GM03348 (cell line): ENCODE measurements around the gene CACNA1A.
"Not testable (repeated sequence)": the region's sequence is repeated elsewhere in the genome, so short reads cannot be mapped to it uniquely, and the experiment has no call there.

Experiments
- DNase-seq: peaks from one replicate; pipeline ENCODE4 v3.0.0; 2012; ENCODE audit warnings: low spot score

The CACNA1A gene

GRCh38 chr19:13427273-13428051 lies 78.8 kb downstream of the CACNA1A start:
- no peak for DNase-seq

- DNase-seq = not testable (repeated sequence)
Measured at GRCh38 chr19:13425875-13426274, 80.4 kb downstream of the CACNA1A start.

DNA sequence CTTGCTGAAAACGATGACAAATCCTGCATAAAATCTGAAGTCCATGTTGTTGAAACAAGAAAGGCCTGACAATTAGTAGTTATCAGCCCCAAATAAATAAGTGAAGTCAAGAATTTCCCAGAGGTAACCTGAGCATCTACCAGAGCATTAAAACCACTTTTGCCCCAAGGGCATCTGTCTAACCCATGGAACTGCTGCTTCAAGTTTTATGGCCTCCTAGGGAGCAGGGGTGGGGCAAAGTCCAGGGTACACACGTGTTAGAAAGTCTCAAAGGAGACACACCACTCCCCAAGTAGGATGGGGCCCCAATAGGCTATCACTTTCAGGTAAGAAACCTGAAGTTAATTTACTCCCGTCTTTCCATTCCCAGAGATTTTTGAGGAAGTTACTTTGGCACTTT lies 81.1 kb downstream of the CACNA1A start:
- DNase-seq = no peak

DNA sequence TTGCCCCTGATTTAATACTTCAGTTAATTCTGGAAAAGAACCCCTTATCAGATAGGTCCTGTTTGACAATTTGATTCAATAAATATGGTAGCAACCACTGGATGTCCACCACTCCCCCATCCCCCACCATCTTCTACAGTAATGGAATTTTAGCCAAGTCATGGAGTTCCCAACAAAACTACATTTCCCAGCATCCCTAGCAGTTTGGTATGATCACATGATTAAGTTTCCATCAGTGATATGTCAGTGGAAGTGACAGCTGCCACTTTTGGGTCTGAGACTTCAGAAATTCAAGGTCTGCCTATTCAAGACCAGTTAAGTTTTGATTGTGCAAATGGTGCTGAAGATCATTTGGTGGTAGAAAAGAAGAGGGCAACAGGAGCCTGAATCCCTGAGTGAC lies 85.5 kb downstream of the CACNA1A start:
- DNase-seq = no peak

DNA sequence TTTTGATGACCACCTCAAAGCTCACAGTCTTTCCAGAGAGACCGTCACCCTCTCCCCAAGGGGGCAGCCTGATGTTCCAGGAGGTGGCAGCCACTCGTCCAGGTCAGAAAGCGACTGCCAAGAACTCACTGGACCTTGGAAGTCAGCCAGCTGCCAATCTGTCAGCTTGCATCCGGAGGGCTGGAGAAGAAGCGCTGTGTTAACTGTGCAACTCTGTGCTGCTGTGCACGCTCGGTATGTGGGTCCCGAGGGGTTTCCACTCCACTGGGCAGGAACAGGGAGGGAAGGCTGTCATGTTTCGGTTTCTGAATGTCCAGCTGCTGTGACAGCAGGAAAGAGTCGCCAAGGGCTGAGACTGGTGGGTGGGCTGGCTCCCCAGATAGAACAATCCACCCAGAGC lies 89.2 kb downstream of the CACNA1A start:
- DNase-seq = no peak

GRCh38 chr19:13411899-13412298 lies 94.4 kb downstream of the CACNA1A start:
- no peak for DNase-seq

DNA sequence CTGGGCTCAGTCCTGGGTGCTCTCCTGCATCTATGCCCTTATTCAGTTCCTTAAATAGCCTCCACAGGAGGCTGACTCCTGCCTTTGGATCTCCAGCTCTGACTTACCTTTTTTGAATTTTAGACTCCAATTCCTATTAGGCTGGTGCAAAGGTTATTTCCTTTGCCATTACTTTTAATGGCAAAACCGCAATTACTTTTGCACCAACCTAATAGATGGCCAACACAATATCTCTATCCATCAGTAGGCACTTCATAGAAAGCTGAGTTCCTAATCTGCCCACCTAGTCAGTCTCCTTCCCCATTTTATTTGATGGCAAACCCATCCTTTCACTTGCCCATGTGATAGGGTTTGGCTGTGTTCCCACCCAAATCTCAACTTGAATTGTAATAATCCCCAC lies 95.3 kb downstream of the CACNA1A start:
- no peak for DNase-seq

- DNase-seq = no peak
Measured at GRCh38 chr19:13408889-13409518, 97.3 kb downstream of the CACNA1A start.

- DNase-seq = no peak
Measured at GRCh38 chr19:13404236-13404635, 102.0 kb downstream of the CACNA1A start.

GRCh38 chr19:13401388-13401787 lies 104.9 kb downstream of the CACNA1A start:
- DNase-seq = no peak

DNA sequence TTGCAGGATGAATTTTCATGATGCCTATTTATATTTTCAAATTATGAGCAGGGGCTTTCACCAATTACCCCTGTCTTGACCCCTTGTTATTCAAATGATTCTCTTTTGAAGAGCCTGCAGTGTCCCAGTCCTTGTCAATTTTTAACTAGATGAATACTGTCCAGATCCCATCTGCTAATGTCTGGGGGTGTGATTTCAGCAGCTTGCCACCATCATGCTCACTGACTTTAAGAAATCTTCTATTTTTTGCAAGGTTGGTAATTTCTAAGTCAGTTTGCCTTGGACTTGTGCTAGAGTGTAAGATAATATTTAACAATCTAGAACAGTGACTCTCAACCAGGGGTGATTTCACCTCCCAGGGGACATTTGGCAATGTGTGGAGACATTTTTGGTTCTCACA lies 106.0 kb downstream of the CACNA1A start:
- no peak for DNase-seq

DNA sequence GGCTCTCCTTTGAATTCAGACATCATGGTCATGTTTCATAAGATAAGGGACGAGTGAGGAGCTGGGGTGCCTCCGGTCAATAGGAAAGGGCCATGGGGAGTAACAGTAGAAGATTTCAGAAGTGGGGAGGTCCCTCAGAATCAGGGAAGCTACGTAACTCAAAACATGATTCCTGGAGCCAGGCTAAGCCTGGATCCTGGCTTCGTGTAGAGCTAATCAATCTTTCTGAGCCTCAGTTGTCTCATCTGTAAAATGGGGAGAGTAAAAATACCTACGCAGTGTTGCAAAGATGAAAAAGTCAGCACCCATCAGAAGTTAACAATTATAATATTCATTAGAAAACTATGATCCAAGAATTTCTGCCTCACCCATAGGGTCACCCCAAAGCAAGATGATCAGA lies 106.5 kb downstream of the CACNA1A start:
- DNase-seq = no peak

DNA sequence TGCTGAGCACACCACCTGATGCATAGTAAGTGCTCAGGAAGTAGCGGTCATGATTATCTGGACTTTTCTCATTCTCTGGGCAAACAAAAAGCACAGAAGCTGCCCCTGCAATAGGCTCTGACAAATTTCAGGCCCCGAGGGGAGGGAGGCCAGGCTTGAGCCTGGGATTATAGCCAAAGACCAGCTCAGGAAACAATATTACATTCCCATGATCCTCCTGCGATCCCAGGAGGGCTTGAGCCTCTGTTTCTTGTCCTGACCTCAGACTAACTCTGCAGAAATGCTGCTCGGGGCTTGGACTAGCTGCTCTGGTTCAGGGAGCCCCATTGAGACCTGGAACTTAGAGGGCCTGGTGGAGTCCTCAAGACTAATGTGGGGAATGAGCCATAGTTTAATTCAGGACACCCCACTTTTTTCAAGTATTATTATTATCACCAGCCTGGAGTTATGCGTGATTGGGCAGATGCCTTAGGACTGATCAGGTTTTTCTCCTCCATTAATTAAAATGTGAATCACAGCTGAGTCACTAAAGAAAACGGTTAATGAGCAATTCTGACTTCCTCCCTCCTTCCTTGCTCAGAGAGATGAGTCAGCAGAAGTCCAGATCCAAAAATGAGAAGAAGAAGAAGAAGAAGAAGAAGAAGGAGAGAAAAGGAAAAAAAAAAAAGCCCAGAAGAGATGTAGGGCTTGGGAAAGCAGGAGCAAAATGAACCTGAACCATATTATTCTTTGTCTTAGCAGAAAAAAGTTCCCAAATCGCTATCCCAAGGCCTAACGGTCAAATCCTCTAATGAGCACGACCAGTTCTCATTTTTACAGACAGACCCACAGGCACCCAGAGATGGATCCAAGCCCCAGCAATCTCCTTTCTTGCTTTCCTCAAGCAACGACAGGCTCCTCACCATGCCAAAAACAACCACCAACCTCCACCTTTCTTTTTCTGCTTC lies 107.2 kb downstream of the CACNA1A start:
- peak; percentile 84 for DNase-seq

GRCh38 chr19:13398182-13398581 lies 108.1 kb downstream of the CACNA1A start:
- DNase-seq = no peak

DNA sequence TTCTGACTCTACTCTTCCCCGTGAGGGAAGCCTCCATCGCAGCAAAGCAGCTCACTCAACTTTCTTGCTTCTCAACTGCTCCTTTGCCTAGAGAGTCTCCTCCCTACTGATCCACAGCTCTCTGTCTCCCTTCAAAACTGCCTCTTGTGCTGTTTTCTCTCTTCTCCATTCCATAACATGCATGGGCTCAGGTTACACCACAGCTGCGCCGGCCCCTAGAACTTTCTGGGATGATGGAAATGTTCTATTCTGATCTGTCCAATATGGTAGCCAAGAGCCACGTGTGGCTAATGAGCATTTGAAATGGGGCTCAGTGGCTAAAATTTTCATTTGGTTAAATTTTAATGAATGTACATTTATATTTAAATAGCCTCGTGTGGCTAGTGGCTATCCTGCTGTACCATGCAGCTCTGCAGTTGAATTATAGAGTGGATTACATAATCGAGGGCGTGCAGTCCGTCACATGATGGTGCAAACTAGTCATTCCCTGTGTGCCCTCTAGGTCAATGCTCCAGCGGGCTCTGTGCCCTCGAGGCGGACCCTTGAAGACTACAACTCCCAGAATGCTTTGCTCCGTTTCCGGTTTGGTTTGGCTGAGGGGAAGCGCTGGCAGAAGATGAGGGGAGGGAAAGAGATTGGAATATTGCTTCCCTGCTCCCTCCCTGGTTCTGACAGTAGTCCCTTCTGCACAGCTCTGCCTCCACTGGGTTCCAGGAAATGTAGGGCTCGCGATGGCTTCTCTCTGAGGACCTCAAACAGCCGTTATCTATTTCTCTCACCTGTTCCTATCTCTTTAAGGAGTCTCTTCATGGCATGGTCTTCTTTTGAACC lies 109.8 kb downstream of the CACNA1A start:
- peak; percentile 61 for DNase-seq

DNA sequence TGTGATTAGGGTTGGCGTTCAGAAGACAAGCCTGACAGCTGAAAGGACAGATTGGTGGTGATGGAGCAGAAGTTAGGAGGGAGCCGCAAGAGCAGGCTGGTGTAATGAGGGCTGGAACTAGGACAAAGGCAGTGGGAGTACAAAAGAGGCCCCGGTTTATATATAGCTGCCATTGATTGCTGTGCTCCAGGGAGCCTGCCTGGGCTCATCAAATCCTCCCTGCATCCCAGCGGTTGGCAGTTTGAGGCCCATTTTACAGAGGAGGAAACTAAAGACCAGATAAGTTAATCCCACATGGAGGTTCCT lies 123.7 kb downstream of the CACNA1A start:
- no peak for DNase-seq

DNA sequence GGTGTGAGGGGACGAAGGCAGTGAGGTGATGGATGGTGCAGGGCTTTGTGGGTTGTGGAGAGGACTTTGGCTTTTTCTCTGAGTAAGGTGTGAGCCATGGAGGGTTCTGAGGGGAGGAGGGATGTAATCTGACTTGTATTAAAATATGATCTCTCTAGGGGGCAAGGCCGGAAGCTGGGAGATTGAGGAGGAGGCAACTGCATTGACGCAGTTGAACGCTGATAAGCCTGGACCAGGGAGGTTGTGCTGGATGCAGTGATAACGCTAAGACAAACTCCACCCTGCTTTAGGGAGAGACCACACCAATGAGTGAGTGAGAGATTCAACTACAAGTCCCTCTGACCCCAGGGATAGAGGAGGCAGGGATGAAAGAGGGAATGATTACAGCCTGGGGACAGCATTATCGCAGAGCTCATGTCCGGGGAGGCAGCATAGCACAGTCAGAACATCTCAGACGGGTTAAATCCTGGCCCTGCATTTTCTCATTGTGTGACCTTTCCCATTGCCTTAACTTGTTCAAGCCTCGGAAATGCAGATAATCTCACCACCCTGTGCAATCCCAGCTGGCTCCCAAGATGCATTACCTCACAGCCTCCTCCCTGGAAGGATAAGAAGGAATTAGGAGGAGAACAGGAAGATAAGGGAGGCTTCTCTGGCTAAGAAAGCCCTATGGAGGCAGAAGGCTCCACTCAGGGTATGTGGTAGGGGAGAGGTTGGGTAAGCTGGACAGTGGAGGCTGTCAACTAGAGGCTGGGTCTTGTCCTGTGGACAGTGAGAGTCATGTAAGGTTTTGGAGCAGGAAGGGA lies 124.2 kb downstream of the CACNA1A start:
- DNase-seq = no peak

- DNase-seq = no peak
Measured at GRCh38 chr19:13376537-13376936, 129.7 kb downstream of the CACNA1A start.

DNA sequence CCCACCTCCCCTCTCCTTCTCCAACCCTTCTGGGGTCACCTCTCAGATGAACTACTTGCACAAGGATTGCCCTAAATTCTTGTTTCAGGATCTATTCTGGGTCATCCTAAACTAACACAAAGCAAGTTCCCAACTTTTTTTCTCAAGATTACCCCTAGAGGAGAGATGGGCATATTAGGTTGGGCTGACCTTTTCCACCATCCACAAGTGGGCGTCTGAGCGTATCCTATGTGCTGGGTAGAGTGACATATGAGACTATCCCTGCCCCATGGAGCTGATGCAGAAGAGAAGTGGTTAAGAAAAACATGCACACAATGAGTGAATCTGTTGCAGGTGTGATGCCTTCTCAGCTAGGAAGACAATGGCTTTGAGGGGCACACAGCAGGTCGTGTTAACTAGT lies 132.7 kb downstream of the CACNA1A start:
- DNase-seq = no peak

DNA sequence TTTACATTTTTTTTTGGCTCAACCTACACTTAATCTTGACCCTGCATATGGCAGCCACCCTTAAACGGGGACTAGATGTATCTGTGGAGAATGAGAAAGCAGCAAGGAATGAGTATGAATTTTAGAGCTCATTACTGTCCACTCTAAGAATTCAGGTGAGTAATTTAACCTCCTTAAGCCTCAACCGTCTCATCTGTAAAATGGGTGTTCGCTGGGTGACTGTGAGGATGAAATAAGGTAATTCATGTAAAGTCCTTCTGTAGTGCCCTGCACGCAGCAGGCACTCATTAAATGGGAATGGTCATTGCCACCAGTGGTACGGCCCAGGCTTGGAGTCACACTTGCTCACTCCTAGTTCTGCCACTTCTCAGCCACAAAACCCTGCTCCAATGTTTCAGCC lies 135.3 kb downstream of the CACNA1A start:
- no peak for DNase-seq

GRCh38 chr19:13366529-13367143 lies 139.6 kb downstream of the CACNA1A start:
- DNase-seq = peak; percentile 51
